Adrenal gland (tissue), 5 donors: ENCODE data around the gene DHX58.

Experiments used
- POLR2A ChIP-seq, 2 donors: fragments of 450-650 bp; IDR thresholded peaks; one replicate each; pipeline ENCODE4 v1.6.1; 2017; ENCODE audit warnings: antibody characterized with exemption in 2 of 2, mild to moderate bottlenecking in 2 of 2, moderate library complexity in 1 of 2
- TF ChIP-seq, protein P1 (sequence below), 6 experiments: fragments of 450-650 bp in 4 of 6; fragments of 200-600 bp in 2 of 6; sonication (generic) in 1 of 6; IDR thresholded peaks; 1 replicate in 5 of 6; 2 replicates in 1 of 6; pipeline versions ENCODE4 v1.5.1 to v1.8.0; 2016 to 2021; ENCODE audit warnings: antibody characterized with exemption in 6 of 6, mild to moderate bottlenecking in 2 of 6, moderate library complexity in 1 of 6
- donor health status: DM: no; HTN: no; CAD: no.

DNA sequence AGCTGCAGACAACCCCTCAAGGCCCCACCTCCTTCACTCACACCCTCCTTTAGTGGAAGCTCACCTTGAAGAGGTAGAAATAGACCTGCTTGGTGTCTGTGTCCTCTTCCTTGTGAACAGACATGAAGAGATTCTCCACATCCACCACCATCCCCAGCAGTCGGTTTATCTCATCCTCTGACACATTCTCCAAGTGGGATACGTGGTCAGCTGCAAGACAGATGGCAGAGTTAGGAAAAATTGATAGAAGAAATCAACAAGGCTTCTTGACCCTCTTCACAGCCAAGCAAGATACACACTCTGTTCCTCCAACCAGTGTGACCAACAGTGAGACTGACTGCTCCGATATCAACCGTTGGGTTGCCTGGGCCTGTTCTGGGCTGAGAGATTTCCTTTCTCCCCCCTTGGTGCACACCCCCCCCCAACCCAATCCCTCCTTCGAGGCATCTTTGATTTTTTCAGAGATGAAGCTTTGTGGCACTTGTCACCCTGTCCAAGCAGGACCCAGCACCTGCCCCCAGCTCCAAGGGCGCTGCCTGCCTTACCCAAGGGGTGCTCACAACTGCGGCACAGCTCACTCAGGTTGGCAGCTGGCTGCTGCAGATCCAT, 7.8 kb upstream of the DHX58 start:
- TF ChIP-seq, protein P1, sequence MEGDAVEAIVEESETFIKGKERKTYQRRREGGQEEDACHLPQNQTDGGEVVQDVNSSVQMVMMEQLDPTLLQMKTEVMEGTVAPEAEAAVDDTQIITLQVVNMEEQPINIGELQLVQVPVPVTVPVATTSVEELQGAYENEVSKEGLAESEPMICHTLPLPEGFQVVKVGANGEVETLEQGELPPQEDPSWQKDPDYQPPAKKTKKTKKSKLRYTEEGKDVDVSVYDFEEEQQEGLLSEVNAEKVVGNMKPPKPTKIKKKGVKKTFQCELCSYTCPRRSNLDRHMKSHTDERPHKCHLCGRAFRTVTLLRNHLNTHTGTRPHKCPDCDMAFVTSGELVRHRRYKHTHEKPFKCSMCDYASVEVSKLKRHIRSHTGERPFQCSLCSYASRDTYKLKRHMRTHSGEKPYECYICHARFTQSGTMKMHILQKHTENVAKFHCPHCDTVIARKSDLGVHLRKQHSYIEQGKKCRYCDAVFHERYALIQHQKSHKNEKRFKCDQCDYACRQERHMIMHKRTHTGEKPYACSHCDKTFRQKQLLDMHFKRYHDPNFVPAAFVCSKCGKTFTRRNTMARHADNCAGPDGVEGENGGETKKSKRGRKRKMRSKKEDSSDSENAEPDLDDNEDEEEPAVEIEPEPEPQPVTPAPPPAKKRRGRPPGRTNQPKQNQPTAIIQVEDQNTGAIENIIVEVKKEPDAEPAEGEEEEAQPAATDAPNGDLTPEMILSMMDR (IDR thresholded peaks at IDR 0.05) = no peak
- TF ChIP-seq POLR2A (IDR thresholded peaks at IDR 0.05) = no peak
